Measurements from ENCODE around the gene SLC6A20. TPM values are rescaled to one million over a fixed set of nuclear protein-coding genes. Genes with fewer than 3 reads are reported as not detected.
"Not testable (repeated sequence)": the region's sequence is repeated elsewhere in the genome, so short reads cannot be mapped to it uniquely, and the experiment has no call there.

The SLC6A20 gene
- total and polyA plus RNA-seq, 5 donors = not detected

DNA sequence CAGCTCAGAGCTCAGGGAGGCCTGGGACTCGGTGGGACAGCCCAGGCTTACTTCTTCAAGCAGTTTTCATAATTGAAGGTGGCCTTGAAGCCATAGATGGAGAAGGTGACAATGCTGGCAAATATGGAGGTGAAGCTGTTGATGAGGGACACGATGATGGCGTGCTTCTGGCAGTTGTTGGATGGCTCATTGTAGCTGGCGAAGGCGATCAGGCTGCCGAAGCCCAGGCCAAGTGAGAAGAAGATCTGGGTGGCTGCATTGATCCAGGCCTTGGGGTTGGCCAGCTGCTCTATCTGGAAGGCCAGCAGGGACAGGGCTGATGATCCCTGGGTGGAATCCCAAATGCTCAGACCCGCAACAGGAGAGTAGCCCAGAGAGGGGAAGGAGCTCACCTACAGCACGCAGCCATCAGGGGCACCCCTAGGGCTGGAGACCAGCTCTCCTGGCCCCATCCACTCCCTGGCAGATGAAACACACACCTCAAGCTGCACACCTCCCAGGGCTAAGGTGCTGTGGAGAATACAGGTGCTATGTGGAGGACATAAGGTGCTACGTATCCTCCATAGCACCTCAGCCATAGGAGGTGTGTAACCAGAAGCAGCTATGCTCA lies 25.1 kb downstream of the SLC6A20 start:
- WGBS = 93% methylated on average over 9 of the region's 9 CpGs
- Histone ChIP-seq H3K27ac (ENCODE audit: low read length) (no peak overlapping the region), H3K27me3 (ENCODE audit: control insufficient read depth, insufficient read depth) (no peaks in the 10 kb centered on the region), H3K9me3 (ENCODE audit: control insufficient read depth, low read length) (no peaks in the 10 kb centered on the region), H3K4me3 (ENCODE audit: low read length) (no peak overlapping the region), H3K4me1 (ENCODE audit: control insufficient read depth, insufficient read depth, low read length) (no peaks in the 10 kb centered on the region)
- ATAC-seq = no peak
- intact Hi-C loops (cut with DNase I) = loop anchor here in 1 of 4 donors (10.0 kb wide), 1 partner anchor 154 kb away; no protein-coding TSS in a partner anchor
- no peak for DNase-seq

DNA sequence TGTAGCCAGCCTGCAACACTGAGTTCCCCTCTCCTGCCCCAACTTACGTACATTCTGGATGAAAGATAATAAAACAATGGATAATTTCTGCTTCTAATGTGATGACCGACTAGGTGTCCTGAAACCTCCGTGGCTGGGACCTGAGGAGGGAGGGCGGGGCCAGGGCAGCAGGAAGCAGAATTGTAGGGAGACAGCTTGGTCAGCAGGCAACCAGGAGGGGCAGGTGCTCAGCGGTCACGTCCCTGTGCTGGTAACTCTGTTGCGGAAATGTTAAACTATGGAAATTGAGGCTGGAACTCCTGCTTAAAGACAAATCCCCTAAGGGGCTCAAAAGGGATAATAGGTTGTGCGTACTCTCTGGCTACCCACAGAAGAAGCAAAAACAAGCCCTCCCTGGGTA lies 30.4 kb downstream of the SLC6A20 start:
- ATAC-seq (no peak), DNase-seq (no peak)
- H3K9me3 ChIP-seq (ENCODE audit: control insufficient read depth, low read length) = no peaks in the 10 kb centered on the region
- intact Hi-C loops (cut with DNase I) = no loop called here
- H3K27ac ChIP-seq (ENCODE audit: low read length) = no peak overlapping the region
- H3K4me3 ChIP-seq (ENCODE audit: low read length) = no peak overlapping the region
- 83% methylated on average over 8 of the region's 8 CpGs for WGBS
- H3K27me3 ChIP-seq (ENCODE audit: control insufficient read depth, insufficient read depth) = no peaks in the 10 kb centered on the region
- no peaks in the 10 kb centered on the region for H3K4me1 ChIP-seq (ENCODE audit: control insufficient read depth, insufficient read depth, low read length)

DNA sequence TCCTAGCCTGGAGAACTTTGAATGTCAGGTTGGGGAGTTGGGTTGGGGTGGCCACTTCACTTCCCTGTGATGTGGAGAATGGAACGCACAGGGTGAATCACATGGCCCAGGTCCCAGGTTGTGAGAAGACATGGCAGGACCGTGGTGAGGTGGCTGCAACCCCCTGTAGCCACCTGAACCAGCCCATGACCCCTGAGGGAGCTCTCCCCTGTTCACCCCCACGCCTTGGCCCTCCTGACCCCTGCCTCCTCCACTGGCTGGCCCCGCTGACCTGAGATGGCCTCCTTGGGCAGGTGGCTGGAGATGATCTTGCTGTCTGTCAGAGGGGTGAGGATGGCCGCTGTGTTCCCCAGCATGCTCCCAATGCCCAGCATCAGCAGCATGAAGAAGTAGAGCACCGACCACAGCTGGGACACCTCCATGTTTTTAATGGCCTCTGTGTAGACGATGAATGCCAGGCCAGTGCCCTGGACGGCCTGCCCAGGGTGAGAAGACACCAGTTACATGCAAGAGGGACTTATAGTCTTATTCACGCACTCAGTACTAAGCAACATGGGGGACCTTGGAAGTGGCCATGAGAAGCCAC lies 31.0 kb downstream of the SLC6A20 start:
- intact Hi-C loops (cut with DNase I) = no loop called here

GRCh38 chr3:45763303-45763675 lies 33.0 kb downstream of the SLC6A20 start:
- Histone ChIP-seq H3K27ac (ENCODE audit: low read length) (no peak overlapping the region), H3K9me3 (ENCODE audit: control insufficient read depth, low read length) (no peaks in the 10 kb centered on the region), H3K4me1 (ENCODE audit: control insufficient read depth, insufficient read depth, low read length) (no peaks in the 10 kb centered on the region), H3K4me3 (ENCODE audit: low read length) (no peak overlapping the region), H3K27me3 (ENCODE audit: control insufficient read depth, insufficient read depth) (no peaks in the 10 kb centered on the region)
- 93% methylated on average over 5 of the region's 5 CpGs for WGBS
- ATAC-seq (no peak), DNase-seq (no peak)
- intact Hi-C loops (cut with DNase I) = loop anchor here in 1 of 4 donors (5.0 kb wide), 2 partner anchors 69 to 314 kb away; no protein-coding TSS in a partner anchor

More for the DNA sequence above, 31.0 kb downstream of the SLC6A20 start:
- Histone ChIP-seq H3K9me3 (ENCODE audit: control insufficient read depth, low read length) (no peaks in the 10 kb centered on the region), H3K27ac (ENCODE audit: low read length) (no peak overlapping the region), H3K4me3 (ENCODE audit: low read length) (no peak overlapping the region), H3K27me3 (ENCODE audit: control insufficient read depth, insufficient read depth) (no peaks in the 10 kb centered on the region), H3K4me1 (ENCODE audit: control insufficient read depth, insufficient read depth, low read length) (no peaks in the 10 kb centered on the region)
- 87% methylated on average over 9 of the region's 9 CpGs for WGBS
- ATAC-seq (no peak), DNase-seq (no peak)

DNA sequence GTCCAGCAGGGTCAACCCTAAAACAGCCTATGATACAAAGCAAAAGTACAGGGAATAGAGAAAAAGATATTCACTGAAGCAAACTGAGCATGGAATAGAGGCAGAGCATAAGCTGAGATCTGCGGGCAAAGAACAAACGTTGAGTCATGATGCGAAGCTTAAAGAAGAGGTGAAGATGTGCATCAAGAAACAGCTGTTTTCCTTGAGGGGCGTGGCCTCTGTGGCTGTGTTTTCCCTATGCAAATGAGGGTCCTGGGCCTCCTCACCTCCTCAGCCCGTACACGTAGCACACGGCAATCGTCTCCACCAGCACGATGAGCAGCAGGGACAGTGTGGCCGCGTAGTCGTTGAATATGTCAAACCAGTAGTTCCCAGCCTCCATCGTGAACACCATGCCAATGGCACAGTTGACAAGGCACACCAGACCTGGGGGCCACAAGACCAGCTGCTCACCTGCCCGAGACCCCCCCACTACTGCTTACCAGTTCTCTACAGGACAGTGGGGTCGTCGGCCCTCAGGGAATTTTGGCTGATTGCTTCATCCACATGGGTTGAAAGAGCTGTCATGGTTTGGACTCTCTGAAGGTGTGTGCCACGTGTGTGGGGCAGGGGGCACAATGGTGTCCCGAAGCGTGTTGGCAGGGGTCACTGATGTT lies 33.6 kb downstream of the SLC6A20 start:
- no peak for ATAC-seq
- no peaks in the 10 kb centered on the region for H3K27me3 ChIP-seq (ENCODE audit: control insufficient read depth, insufficient read depth)
- 85% methylated on average over 19 of the region's 19 CpGs for WGBS

GRCh38 chr3:45761831-45762230 lies 34.5 kb downstream of the SLC6A20 start:
- Histone ChIP-seq H3K27me3 (ENCODE audit: control insufficient read depth, insufficient read depth) (no peaks in the 10 kb centered on the region), H3K9me3 (ENCODE audit: control insufficient read depth, low read length) (no peaks in the 10 kb centered on the region), H3K4me1 (ENCODE audit: control insufficient read depth, insufficient read depth, low read length) (no peaks in the 10 kb centered on the region), H3K4me3 (ENCODE audit: low read length) (no peak overlapping the region), H3K27ac (ENCODE audit: low read length) (no peak overlapping the region)
- intact Hi-C loops (cut with DNase I) = loop anchor here in 1 of 4 donors (5.0 kb wide), 2 partner anchors 70 to 315 kb away; no protein-coding TSS in a partner anchor
- DNase-seq (no peak), ATAC-seq (no peak)
- 83% methylated on average over 10 of the region's 10 CpGs for WGBS

More for the DNA sequence above, 33.6 kb downstream of the SLC6A20 start:
- no peak for DNase-seq
- no peaks in the 10 kb centered on the region for H3K4me1 ChIP-seq (ENCODE audit: control insufficient read depth, insufficient read depth, low read length)
- intact Hi-C loops (cut with DNase I) = loop anchor here in 1 of 4 donors (5.0 kb wide), 2 partner anchors 70 to 315 kb away; no protein-coding TSS in a partner anchor
- H3K9me3 ChIP-seq (ENCODE audit: control insufficient read depth, low read length) = no peaks in the 10 kb centered on the region
- H3K27ac ChIP-seq (ENCODE audit: low read length) = no peak overlapping the region
- H3K4me3 ChIP-seq (ENCODE audit: low read length) = no peak overlapping the region

- peak; percentile 69 to 72 for ATAC-seq
- H3K4me1 ChIP-seq (ENCODE audit: control insufficient read depth, insufficient read depth, low read length) = no peaks in the 10 kb centered on the region
- intact Hi-C loops (cut with DNase I) = loop anchor here in 1 of 4 donors (5.0 kb wide), 2 partner anchors 71 to 316 kb away; no protein-coding TSS in a partner anchor
- no peaks in the 10 kb centered on the region for H3K27me3 ChIP-seq (ENCODE audit: control insufficient read depth, insufficient read depth)
- H3K9me3 ChIP-seq (ENCODE audit: control insufficient read depth, low read length) = no peaks in the 10 kb centered on the region
- peak in 1 of 3 donors; percentile 59 for DNase-seq
- WGBS = 36% methylated on average over 14 of the region's 14 CpGs
- no peak overlapping the region for H3K4me3 ChIP-seq (ENCODE audit: low read length)
- H3K27ac ChIP-seq (ENCODE audit: low read length) = no peak overlapping the region
These were observed 35.2 kb downstream of the SLC6A20 start for GRCh38 chr3:45760878-45761711.

DNA sequence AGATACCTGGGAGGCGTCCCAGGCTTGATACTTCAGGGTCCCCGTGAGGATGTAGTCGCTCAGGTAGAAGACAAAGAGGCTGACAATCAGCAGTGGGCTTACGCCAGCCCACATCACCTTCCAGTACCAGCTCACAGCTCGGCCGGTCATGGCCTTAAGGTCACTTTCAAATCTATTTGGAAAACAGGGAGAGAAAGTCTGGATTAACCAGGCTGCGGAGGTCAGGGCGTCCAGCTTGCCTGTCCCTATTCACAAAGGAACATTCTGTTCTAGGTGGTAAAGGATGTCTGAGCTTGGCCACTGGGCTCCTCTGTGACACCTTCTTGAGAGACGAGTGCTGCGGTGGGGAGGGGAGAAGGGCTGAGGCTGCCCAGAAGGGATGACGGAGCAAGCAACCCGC lies 36.5 kb downstream of the SLC6A20 start:
- Histone ChIP-seq H3K27me3 (ENCODE audit: control insufficient read depth, insufficient read depth) (no peaks in the 10 kb centered on the region), H3K9me3 (ENCODE audit: control insufficient read depth, low read length) (no peaks in the 10 kb centered on the region), H3K4me3 (ENCODE audit: low read length) (no peak overlapping the region), H3K4me1 (ENCODE audit: control insufficient read depth, insufficient read depth, low read length) (no peaks in the 10 kb centered on the region), H3K27ac (ENCODE audit: low read length) (no peak overlapping the region)
- 88% methylated on average over 12 of the region's 12 CpGs for WGBS
- ATAC-seq = no peak
- no peak for DNase-seq
- intact Hi-C loops (cut with DNase I) = loop anchor here in 2 of 4 donors (5.0 to 10.0 kb wide), 3 partner anchors 72 to 317 kb away; no protein-coding TSS in a partner anchor

DNA sequence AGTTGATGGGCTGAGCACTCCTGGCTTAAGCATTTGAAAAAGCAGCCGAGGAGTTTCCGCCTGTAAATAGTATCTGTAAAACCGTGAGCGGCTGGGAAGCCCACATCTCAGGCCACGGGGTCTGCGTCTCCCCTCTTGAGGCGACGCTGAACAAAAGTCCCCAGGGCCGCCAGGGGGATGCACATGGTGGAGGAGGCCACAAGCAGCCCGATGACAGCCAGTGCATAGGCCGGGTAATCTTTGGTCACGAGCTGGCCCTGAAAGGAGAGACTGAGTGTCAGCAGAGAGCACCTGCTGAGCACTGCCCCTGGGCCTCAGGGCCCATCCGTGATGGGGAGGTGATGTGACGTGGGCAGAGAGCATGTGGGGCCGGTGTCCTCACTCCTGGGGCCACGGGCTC lies 37.5 kb downstream of the SLC6A20 start:
- intact Hi-C loops (cut with DNase I) = loop anchor here in 1 of 4 donors (10.0 kb wide), 1 partner anchor 166 kb away; no protein-coding TSS in a partner anchor
- DNase-seq = no peak
- Histone ChIP-seq H3K27me3 (ENCODE audit: control insufficient read depth, insufficient read depth) (no peaks in the 10 kb centered on the region), H3K4me1 (ENCODE audit: control insufficient read depth, insufficient read depth, low read length) (no peaks in the 10 kb centered on the region), H3K4me3 (ENCODE audit: low read length) (no peak overlapping the region), H3K27ac (ENCODE audit: low read length) (no peak overlapping the region), H3K9me3 (ENCODE audit: control insufficient read depth, low read length) (no peaks in the 10 kb centered on the region)
- no peak for ATAC-seq
- 75% methylated on average over 16 of the region's 16 CpGs for WGBS

GRCh38 chr3:45757141-45757540 lies 39.2 kb downstream of the SLC6A20 start:
- not testable (repeated sequence) for DNase-seq; H3K27ac ChIP-seq (ENCODE audit: low read length); H3K4me3 ChIP-seq (ENCODE audit: low read length); H3K4me1 ChIP-seq (ENCODE audit: control insufficient read depth, insufficient read depth, low read length); ATAC-seq; H3K27me3 ChIP-seq (ENCODE audit: control insufficient read depth, insufficient read depth); H3K9me3 ChIP-seq (ENCODE audit: control insufficient read depth, low read length)
- WGBS = 35% methylated on average over 7 of the region's 7 CpGs
- intact Hi-C loops (cut with DNase I) = loop anchor here in 1 of 4 donors (10.0 kb wide), 1 partner anchor 168 kb away; no protein-coding TSS in a partner anchor

All from right cardiac atrium (tissue), 5 donors.